Fibroblast of the conjunctiva (primary cell): ENCODE measurements around the gene PCDHB5.
A peak's percentile ranks its signal among the peaks of the same experiment; 100 is the strongest.
"Not testable (repeated sequence)": the region's sequence is repeated elsewhere in the genome, so short reads cannot be mapped to it uniquely, and the experiment has no call there.

Experiments used
- DNase-seq: peaks from one replicate; pipeline ENCODE4 v3.0.0-alpha.2; 2010; ENCODE audit warnings: low read depth

The PCDHB5 gene

GRCh38 chr5:141135030-141135717 lies at the start of gene PCDHB5:
Gene PCDHB5 (plus strand): TSS chr5:141135206. CDS start chr5:141135435, 229 bp downstream.
- no peak for DNase-seq

GRCh38 chr5:141094481-141095262 lies 40.3 kb upstream of the PCDHB5 start, which contains the start of gene PCDHB2:
Gene PCDHB2 (plus strand): TSS chr5:141094615. CDS start chr5:141094791, 176 bp downstream.
- DNase-seq = peak; percentile 29

- DNase-seq = no peak
These were observed 39.8 kb upstream of the PCDHB5 start for GRCh38 chr5:141095263-141095641.

- not testable (repeated sequence) for DNase-seq
These were observed 38.8 kb upstream of the PCDHB5 start for GRCh38 chr5:141096181-141096580.

GRCh38 chr5:141096586-141096985 lies 38.4 kb upstream of the PCDHB5 start:
- not testable (repeated sequence) for DNase-seq

GRCh38 chr5:141100243-141100805 lies 34.7 kb upstream of the PCDHB5 start, which contains the start of gene PCDHB3:
Gene PCDHB3 (plus strand): TSS chr5:141100473. CDS start chr5:141100650, 177 bp downstream.
- peak; percentile 2 for DNase-seq

GRCh38 chr5:141101059-141101458 lies 33.9 kb upstream of the PCDHB5 start:
- DNase-seq = no peak

- not testable (repeated sequence) for DNase-seq
These were observed 32.9 kb upstream of the PCDHB5 start for GRCh38 chr5:141102070-141102469.

GRCh38 chr5:141102471-141102870 lies 32.5 kb upstream of the PCDHB5 start:
- not testable (repeated sequence) for DNase-seq

- DNase-seq = no peak
These were observed 29.7 kb upstream of the PCDHB5 start for GRCh38 chr5:141105350-141105749.

GRCh38 chr5:141119250-141119649 lies 15.8 kb upstream of the PCDHB5 start:
- no peak for DNase-seq

- DNase-seq = no peak
These were observed 13.4 kb upstream of the PCDHB5 start, which contains the start of gene PCDHB4 for GRCh38 chr5:141121563-141121962. Gene PCDHB4 (plus strand): TSS chr5:141121818. CDS start chr5:141121999, 181 bp downstream.

- no peak for DNase-seq
These were observed 13.0 kb upstream of the PCDHB5 start for GRCh38 chr5:141121985-141122384.

GRCh38 chr5:141123396-141124135 lies 11.4 kb upstream of the PCDHB5 start:
- DNase-seq = not testable (repeated sequence)

- DNase-seq = no peak
These were observed 7.7 kb upstream of the PCDHB5 start for GRCh38 chr5:141127305-141127704.

GRCh38 chr5:141135718-141136266 lies 786 bp downstream of the PCDHB5 start:
- no peak for DNase-seq

- not testable (repeated sequence) for DNase-seq
These were observed 2.3 kb downstream of the PCDHB5 start for GRCh38 chr5:141137346-141137745.

GRCh38 chr5:141149812-141150211 lies 14.8 kb downstream of the PCDHB5 start, which contains the start of gene PCDHB6:
Gene PCDHB6 (plus strand): TSS chr5:141150057. CDS start chr5:141150258, 201 bp downstream.
- no peak for DNase-seq

GRCh38 chr5:141150224-141150992 lies 15.4 kb downstream of the PCDHB5 start:
- DNase-seq = no peak

GRCh38 chr5:141150993-141151325 lies 16.0 kb downstream of the PCDHB5 start:
- DNase-seq = no peak

GRCh38 chr5:141151632-141152031 lies 16.6 kb downstream of the PCDHB5 start:
- not testable (repeated sequence) for DNase-seq
